Stimulated activated naive CD8-positive, alpha-beta T cell treated with anti-CD3 and anti-CD28 coated beads, Interleukin-15, Interleukin-2, amounts not matched to agents 100 ng/mL and 50 ng/mL, for 24 hours (primary cell): Measurements from ENCODE around the gene CDK5R2.

Experiments
- H3K27ac Mint-ChIP-seq: one replicate; pipeline ENCODE4 v1.8.0; 2021; ENCODE audit warnings: mild to moderate bottlenecking, mixed read lengths
- H3K27me3 Mint-ChIP-seq: one replicate; pipeline ENCODE4 v1.8.0; 2021; ENCODE audit warnings: mixed read lengths
- H3K36me3 Mint-ChIP-seq: one replicate; pipeline ENCODE4 v1.8.0; 2021; ENCODE audit warnings: low read depth, mixed read lengths
- H3K4me1 Mint-ChIP-seq: one replicate; pipeline ENCODE4 v1.8.0; 2021; ENCODE audit warnings: low read depth, mixed read lengths
- H3K4me3 Mint-ChIP-seq: one replicate; pipeline ENCODE4 v1.8.0; 2021; ENCODE audit warnings: mild to moderate bottlenecking, mixed read lengths
- H3K9me3 Mint-ChIP-seq: one replicate; pipeline ENCODE4 v1.8.0; 2021; ENCODE audit warnings: mixed read lengths

The CDK5R2 gene

DNA sequence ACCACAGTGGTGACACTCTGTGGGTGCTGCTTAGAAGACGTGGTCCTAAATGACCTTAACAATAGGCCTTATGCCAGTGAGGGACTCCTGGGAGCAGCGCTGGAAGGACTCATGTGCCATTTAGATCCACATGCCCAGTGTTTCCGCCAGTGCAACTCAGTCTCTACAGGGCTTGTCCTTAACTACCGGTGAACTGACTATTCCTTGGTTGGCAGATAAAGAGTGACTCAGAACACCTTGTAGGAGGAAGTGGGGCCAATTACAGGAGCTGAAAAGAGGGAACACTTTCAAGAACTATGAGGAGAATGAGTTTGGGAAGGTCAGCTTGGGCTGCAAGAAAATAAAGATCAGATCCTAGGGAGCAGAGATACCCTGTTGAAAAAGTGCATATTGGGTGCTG is 1.8 kb upstream of the CDK5R2 start:
- H3K27me3 Mint-ChIP-seq, result peaks cover 58% of the 10 kb centered on the region
- H3K4me3 Mint-ChIP-seq, result no peak overlapping the region
- peaks cover 14% of the 10 kb centered on the region for H3K4me1 Mint-ChIP-seq
- no peak overlapping the region for H3K27ac Mint-ChIP-seq
- no peaks in the 10 kb centered on the region for H3K9me3 Mint-ChIP-seq
- no peaks in the 10 kb centered on the region for H3K36me3 Mint-ChIP-seq

DNA sequence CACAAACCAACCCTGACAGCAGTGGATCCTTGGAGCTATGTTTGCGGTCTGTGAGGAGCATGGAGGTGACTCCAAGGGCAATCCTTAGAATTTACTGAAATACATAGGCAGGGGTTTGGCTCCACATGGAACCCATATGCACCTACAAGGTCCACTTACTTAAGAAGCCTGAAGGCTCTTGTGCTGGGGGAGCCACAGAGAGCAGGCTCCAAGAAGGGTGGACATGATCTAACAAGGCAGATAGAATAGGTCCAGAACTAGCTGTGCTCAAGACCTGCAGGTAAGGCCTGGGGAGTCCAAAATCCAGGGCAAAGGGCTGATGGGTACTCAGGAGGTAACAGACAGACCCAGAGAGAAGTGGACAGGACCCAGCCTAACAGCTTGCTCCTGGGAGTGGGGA is 1.2 kb upstream of the CDK5R2 start:
- Mint-ChIP-seq H3K27me3 (peaks cover 61% of the 10 kb centered on the region), H3K4me1 (peaks cover 14% of the 10 kb centered on the region), H3K36me3 (no peaks in the 10 kb centered on the region), H3K27ac (no peak overlapping the region), H3K9me3 (no peaks in the 10 kb centered on the region), H3K4me3 (no peak overlapping the region)

DNA sequence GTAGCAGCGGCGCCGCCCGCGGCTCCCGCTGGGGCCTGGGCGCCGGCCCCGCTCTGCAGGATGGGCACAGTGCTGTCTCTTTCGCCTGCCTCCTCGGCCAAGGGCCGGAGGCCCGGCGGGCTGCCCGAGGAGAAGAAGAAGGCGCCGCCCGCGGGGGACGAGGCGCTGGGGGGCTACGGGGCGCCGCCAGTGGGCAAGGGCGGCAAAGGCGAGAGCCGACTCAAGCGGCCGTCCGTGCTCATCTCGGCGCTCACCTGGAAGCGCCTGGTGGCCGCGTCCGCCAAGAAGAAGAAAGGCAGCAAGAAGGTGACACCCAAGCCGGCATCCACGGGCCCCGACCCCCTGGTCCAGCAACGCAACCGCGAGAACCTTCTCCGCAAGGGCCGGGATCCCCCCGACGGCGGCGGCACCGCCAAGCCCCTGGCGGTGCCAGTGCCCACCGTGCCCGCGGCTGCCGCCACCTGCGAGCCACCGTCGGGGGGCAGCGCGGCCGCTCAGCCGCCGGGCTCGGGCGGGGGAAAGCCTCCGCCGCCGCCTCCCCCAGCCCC is 369 bp downstream of the CDK5R2 start:
- peaks cover 18% of the 10 kb centered on the region for H3K4me1 Mint-ChIP-seq
- no peak overlapping the region for H3K27ac Mint-ChIP-seq
- H3K4me3 Mint-ChIP-seq, result no peak overlapping the region
- peaks cover 70% of the 10 kb centered on the region for H3K27me3 Mint-ChIP-seq
- no peaks in the 10 kb centered on the region for H3K36me3 Mint-ChIP-seq
- peaks cover 3% of the 10 kb centered on the region for H3K9me3 Mint-ChIP-seq

DNA sequence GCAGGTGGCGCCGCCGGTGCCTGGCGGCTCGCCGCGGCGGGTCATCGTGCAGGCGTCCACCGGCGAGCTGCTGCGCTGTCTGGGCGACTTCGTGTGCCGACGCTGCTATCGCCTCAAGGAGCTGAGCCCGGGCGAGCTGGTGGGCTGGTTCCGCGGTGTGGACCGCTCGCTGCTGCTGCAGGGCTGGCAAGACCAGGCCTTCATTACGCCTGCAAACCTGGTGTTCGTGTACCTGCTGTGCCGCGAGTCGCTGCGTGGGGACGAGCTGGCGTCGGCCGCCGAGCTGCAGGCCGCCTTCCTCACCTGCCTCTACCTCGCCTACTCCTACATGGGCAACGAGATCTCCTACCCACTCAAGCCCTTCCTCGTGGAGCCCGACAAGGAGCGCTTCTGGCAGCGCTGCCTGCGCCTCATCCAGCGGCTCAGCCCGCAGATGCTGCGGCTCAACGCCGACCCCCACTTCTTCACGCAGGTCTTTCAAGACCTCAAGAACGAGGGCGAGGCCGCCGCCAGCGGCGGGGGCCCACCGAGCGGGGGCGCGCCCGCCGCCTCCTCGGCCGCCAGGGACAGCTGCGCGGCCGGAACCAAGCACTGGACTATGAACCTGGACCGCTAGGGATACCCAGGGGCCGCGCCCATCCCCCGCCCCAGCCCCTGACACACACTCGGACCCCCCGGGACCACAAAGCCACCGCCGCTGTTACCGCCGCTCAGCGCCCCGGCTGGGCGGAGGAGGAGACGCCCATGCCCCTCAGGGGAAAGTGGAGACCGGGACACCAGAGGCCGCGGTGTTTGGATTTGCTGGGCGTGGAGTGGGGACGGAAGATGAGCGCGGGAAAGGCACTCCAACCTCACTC is 1.1 kb downstream of the CDK5R2 start:
- H3K4me3 Mint-ChIP-seq, result peak overlapping the region; percentile 52
- H3K27ac Mint-ChIP-seq, result no peak overlapping the region
- H3K9me3 Mint-ChIP-seq, result peaks cover 3% of the 10 kb centered on the region
- H3K27me3 Mint-ChIP-seq, result peaks cover 74% of the 10 kb centered on the region
- H3K36me3 Mint-ChIP-seq, result no peaks in the 10 kb centered on the region
- H3K4me1 Mint-ChIP-seq, result peaks cover 18% of the 10 kb centered on the region

DNA sequence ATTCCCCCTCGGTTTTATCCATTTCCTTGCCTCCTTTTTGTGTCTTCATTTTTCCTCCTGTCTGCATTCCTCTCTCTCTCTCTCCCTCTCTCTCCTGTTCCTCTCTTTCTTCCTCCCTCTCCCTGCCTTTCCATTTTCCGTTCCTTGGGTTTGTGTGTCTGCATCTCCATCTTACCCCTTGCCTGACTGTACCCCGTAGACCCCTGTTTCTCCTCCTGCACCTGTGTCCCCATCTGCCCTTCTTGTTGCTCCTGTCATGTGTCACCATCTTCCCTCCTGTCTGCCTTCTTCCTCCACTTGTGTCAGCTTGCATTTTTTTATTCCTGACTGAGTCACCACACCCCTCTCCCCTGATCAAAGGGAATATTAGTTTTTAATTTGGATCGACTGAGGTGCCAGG is 1.8 kb downstream of the CDK5R2 start:
- H3K4me1 Mint-ChIP-seq, result peaks cover 18% of the 10 kb centered on the region
- peaks cover 3% of the 10 kb centered on the region for H3K9me3 Mint-ChIP-seq
- H3K27ac Mint-ChIP-seq, result no peak overlapping the region
- peak overlapping the region; percentile 52 for H3K4me3 Mint-ChIP-seq
- no peaks in the 10 kb centered on the region for H3K36me3 Mint-ChIP-seq
- peaks cover 75% of the 10 kb centered on the region for H3K27me3 Mint-ChIP-seq

DNA sequence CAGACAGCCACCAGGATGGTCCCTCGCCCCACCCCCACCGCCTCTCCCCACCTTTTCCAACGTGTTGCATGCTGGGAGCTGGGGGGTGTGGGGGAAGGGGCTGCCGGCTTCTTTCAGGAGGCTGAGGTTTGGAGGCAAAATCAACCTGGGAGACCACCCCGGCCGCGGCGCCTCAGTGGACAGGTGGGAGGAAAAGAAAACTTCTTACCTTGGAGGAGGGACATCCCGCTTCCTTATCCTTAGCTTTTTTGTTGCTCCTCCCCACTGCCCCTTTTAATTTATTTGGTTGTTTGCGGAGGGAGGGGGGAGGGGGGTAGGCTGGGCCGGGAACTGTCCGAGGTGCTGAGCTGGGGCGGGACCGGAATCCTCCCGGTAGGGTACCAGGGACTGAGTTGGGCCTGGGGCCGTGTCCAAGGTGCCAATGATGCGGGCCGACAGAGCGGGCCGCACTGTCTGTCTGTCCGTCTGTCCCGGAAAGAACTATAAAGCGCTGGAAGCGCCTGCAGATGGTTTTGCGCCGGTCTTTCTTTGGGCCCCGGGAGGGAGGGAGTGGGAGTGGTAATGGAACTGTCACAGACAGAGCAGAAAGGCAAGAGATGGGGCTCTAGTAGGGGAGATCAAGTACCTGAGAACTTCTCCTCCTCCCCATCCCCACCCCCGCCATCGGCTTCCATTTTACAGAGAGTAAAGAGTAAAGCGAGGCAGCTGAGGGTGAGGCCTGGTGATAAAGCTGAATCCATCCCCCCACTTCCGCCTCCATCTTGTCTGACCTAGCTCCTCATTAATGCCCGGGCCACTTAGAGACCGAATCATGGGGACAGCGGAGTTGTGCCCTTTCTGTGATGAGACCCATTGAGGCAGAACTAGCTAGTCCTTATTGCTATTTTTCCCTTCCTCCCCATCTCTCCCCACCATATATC is 2.4 kb downstream of the CDK5R2 start:
- peaks cover 18% of the 10 kb centered on the region for H3K4me1 Mint-ChIP-seq

DNA sequence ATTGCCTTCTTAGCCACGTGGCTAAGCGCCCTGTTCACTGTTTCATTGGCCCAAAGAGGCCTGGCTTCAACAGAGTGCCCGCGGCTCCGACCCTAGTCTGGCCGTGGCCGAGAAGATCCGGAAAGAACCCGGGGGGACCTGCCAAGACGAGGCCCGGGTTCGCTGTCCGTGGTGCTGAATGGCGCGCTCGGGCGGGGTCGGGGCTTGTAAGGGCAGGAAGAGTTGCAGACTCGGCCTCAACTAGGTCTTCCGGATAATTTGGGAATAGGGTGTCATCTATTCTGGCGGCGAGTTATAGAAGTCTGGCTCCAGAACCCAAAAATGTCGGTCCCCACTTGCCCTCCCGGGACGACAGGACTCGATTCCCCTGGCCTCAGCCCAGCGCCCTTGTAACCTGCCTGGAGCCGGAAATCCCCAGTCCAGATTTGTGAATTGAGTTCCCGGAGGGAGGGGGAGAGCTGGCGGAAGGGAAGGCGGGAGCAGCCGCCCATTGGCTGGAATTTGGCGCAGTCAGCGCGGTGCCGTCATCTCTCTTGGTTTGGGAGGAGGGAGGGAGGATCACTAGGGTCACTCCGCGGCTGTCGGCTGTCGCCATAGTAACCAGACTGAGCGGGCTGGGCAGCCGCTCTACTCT is 3.5 kb downstream of the CDK5R2 start:
- Mint-ChIP-seq H3K36me3 (no peaks in the 10 kb centered on the region), H3K27me3 (peaks cover 68% of the 10 kb centered on the region), H3K27ac (no peak overlapping the region), H3K4me3 (no peak overlapping the region), H3K4me1 (peaks cover 18% of the 10 kb centered on the region), H3K9me3 (peaks cover 3% of the 10 kb centered on the region)

More for the DNA sequence above, 2.4 kb downstream of the CDK5R2 start:
- H3K27ac Mint-ChIP-seq, result no peak overlapping the region
- H3K9me3 Mint-ChIP-seq, result peaks cover 3% of the 10 kb centered on the region
- peaks cover 74% of the 10 kb centered on the region for H3K27me3 Mint-ChIP-seq
- no peak overlapping the region for H3K4me3 Mint-ChIP-seq
- H3K36me3 Mint-ChIP-seq, result no peaks in the 10 kb centered on the region

DNA sequence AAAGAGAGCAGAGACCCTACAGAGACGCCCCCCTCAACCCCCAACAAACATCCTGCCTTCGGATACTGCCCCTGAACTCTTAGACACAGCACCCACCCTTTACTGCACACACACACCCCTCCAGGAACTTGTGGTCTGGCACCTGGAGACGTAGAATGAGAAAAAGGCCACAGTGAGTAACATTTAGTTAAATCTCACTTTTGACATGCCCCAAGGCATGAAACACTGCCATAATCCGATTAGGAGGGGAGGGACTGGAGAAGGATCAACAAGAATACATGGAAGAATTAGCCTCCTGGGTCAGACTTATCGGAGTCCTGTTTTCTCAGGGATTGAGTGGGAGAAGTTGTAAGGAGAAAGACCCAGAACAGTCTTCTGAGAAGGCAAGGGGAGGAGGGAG is 4.1 kb downstream of the CDK5R2 start:
- no peak overlapping the region for H3K27ac Mint-ChIP-seq
- H3K4me1 Mint-ChIP-seq, result peaks cover 18% of the 10 kb centered on the region
- H3K9me3 Mint-ChIP-seq, result peaks cover 3% of the 10 kb centered on the region
- H3K36me3 Mint-ChIP-seq, result no peaks in the 10 kb centered on the region
- H3K27me3 Mint-ChIP-seq, result peaks cover 67% of the 10 kb centered on the region
- H3K4me3 Mint-ChIP-seq, result no peak overlapping the region

DNA sequence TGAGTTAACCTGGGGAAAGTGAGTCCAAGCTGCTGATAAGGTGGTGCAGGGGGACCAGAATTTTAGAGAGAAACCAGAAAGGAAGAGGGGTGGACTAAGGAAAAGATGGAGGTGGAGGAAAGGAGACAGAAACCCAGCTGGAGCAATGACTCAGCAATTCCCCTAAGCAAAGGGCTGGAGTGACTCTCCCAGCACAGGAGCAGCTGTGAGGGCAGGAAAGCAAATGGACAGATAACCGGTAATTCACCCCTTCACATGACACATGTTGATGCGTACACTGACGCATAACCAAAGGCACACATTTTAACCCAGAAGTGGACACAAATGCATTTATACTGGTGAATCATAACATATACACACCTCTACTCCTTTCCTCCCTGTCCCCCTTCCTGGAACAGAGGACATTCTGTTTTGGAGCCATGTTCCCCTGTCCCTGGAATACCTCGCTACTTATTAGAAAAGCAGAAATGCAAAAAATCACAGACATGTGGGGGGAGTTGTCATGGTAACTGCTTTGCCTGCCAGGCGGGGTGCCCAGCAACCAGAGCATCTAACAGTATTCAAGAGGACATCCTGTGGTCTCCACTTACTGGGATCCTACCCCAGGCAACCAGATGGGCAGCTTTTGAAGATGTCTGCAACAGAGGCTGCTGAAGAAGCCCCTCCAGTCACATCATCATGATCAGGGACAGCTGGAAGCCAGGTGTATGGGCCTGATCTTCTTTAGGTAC is 4.7 kb downstream of the CDK5R2 start:
- Mint-ChIP-seq H3K27me3 (peaks cover 65% of the 10 kb centered on the region), H3K36me3 (no peaks in the 10 kb centered on the region), H3K9me3 (peaks cover 3% of the 10 kb centered on the region), H3K4me1 (peaks cover 16% of the 10 kb centered on the region), H3K27ac (no peak overlapping the region), H3K4me3 (no peak overlapping the region)

DNA sequence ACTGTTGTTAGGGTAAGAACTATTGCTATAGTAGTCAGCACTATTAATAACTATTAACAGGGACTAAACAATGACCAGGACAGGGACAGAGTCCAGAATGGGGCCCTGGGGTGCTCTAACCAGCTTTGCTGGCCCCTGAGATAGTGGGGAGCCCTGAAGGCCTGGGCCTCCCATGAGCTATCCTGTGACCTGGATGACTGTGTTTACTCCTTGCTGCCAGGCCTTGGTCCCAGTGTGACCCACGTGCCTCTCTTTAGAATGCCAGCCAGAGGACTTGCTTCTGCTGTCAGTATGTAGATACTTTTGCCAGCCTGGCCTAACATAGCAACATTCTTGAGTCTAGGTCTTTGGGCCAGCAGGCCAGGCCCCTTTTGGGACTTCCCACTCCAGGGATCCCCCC is 11.4 kb downstream of the CDK5R2 start:
- Mint-ChIP-seq H3K27me3 (peaks cover 56% of the 10 kb centered on the region), H3K27ac (no peak overlapping the region), H3K4me1 (no peaks in the 10 kb centered on the region), H3K36me3 (no peaks in the 10 kb centered on the region), H3K4me3 (no peak overlapping the region), H3K9me3 (no peaks in the 10 kb centered on the region)

DNA sequence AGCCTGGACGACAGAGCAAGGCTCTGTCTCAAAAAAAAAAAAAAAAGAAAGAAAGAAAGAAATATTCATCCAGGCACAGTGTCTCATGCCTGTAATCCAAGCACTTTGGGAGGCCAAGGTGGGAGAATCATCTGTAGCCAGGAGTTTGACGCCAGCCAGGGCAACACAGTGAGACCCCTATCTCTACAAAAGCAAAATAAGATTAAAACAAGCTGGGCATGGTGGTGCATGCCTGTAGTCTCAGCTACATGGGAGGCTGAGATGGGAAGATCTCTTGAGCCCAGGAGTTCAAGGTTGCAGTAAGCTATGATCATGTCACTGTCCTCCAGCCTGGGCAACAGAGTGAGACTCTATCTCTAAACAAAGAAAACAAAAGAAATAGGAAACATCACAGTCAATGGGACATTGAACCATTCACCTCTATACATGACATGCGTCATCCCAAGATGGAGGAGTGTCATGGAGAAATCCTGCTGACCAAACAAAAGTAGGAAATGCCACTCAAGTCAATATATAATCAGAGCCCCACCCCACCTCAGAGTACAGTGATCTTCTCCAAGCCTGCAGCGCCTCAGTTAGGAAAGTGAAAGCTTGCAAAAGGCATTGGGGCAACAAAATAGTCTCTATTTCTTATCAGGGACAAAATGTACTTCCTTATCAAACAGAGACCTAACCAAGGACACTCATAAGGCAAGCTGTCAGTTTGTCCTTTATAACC is 15.8 kb downstream of the CDK5R2 start:
- Mint-ChIP-seq H3K36me3 (no peaks in the 10 kb centered on the region), H3K27ac (no peak overlapping the region), H3K4me3 (no peak overlapping the region), H3K27me3 (peaks cover 63% of the 10 kb centered on the region), H3K4me1 (peaks cover 8% of the 10 kb centered on the region), H3K9me3 (no peaks in the 10 kb centered on the region)

DNA sequence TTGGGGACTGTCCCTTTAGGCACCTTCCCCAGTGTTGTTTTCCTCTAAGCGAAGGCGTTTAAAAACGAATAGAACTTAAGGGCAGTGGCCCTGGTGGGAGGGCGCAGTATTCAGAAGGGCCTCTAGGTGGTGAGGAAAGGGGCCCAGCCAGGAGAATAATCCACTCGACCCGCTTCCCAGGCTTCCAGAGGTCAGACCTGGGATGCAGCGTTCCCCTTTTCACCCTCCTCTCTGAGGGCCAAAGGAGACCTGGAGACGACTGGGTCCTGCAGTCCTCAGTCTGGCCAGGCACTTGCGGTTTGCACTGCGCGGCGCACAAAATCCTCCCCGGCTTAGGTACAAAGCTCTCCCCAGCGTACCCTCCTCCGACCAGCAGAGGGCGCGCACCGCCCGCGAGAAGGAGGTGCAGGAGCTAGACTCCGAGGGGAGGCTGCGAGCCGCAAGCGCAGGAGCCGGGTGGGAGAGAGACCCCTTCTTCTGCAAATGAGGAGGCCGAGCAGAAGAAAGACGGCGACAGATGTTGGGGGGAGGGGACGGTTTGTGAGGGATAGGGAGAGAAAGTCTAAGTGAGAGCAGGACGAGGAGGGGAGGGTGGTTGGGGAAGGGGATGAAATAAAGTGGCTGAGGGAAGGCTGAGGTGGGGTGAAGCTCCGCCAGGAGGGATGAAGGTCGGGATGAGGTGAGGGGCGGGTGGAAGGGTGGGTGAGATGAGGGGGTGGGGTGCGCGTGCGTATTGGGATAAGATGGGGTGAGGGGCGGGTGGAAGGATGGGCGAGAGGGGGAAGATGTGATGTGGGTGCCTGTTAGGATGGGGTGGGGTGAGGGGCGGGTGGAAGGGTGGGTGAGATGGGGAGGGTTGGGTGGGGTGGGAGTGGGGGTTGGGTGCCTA is 20.6 kb downstream of the CDK5R2 start:
- Mint-ChIP-seq H3K4me3 (peak overlapping the region; percentile 70), H3K27me3 (peaks cover 77% of the 10 kb centered on the region), H3K4me1 (peaks cover 32% of the 10 kb centered on the region), H3K27ac (no peak overlapping the region), H3K36me3 (no peaks in the 10 kb centered on the region), H3K9me3 (no peaks in the 10 kb centered on the region)
